Measurements from ENCODE around the gene CATSPER3. TPM values are rescaled to one million over a fixed set of nuclear protein-coding genes. Genes with fewer than 3 reads are reported as not detected.

The CATSPER3 gene
- total and polyA plus RNA-seq, 9 donors: 0.36 to 0.85 (median 0.57) TPM

DNA sequence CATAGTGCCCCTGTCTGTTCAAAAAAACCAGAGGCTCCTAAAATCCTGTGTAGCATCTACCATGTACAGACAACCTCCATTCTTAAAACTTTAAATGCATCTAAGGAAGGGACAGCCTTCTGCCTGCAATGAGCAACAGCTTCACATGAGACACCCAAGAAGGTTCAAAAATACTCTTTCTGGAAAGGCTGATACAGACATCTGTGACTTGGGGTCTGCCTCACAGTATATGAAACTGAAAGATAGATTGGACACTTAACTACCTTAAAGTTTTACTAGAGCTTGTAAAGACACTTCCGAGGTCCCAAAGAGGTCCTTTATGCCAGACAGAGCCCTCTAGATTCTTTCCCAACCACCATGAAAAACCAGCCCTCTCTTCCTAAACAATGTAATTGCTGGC lies 28.2 kb upstream of the CATSPER3 start:
- no peaks in the 10 kb centered on the region for H3K27me3 ChIP-seq
- H3K27ac ChIP-seq: no peak overlapping the region
- no peak for DNase-seq
- H3K9me3 ChIP-seq: no peaks in the 10 kb centered on the region
- H3K4me3 ChIP-seq: no peak overlapping the region
- WGBS, 3 donors: 92 to 98% (median 97%) methylated on average over 1 of the region's 1 CpG
- intact Hi-C loops (cut with DNase I): no loop called here
- TF ChIP-seq POLR2A (IDR thresholded peaks at IDR 0.05) (no peak), CTCF (IDR thresholded peaks at IDR 0.05) (no peak), EP300 (IDR thresholded peaks at IDR 0.05) (no peak)
- no peaks in the 10 kb centered on the region for H3K36me3 ChIP-seq
- peaks cover 4% of the 10 kb centered on the region for H3K4me1 ChIP-seq (ENCODE audit: insufficient read depth)

- 9 to 38% (median 18%) methylated on average over 1 of the region's 1 CpG for WGBS, 3 donors
- TF ChIP-seq EP300 (IDR thresholded peaks at IDR 0.05): no peak
- no peak for TF ChIP-seq POLR2A (IDR thresholded peaks at IDR 0.05)
- no peak for TF ChIP-seq CTCF (IDR thresholded peaks at IDR 0.05)
- H3K36me3 ChIP-seq: no peaks in the 10 kb centered on the region
- peaks cover 1% of the 10 kb centered on the region for H3K4me1 ChIP-seq (ENCODE audit: insufficient read depth)
- H3K27ac ChIP-seq: no peak overlapping the region
- H3K9me3 ChIP-seq: no peaks in the 10 kb centered on the region
- H3K27me3 ChIP-seq: no peaks in the 10 kb centered on the region
- H3K4me3 ChIP-seq: no peak overlapping the region
- intact Hi-C loops (cut with DNase I): no loop called here
- DNase-seq: no peak
These were observed 24.2 kb upstream of the CATSPER3 start for GRCh38 chr5:134943547-134943946.

DNA sequence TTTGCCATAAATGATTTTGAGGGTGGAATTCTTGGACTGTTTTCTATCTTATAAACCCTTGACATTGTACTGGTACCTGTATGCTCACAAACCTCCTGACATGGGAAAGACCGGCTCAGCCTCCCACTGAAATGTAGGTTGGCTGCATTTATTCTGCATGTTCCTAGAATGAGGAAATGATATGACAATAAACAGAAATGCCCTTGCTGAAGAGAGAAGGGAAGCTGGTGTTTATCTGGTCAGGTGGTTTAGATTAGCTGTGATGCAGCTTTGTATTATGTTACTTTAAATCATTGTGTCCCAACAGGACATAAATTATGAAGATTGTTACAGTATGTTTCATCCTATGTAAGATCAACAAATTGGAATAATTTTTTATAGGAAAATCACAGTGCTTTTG lies 23.1 kb upstream of the CATSPER3 start:
- H3K9me3 ChIP-seq: no peaks in the 10 kb centered on the region
- intact Hi-C loops (cut with DNase I): no loop called here
- no peak for DNase-seq
- TF ChIP-seq POLR2A (IDR thresholded peaks at IDR 0.05) (no peak), CTCF (IDR thresholded peaks at IDR 0.05) (no peak), EP300 (IDR thresholded peaks at IDR 0.05) (no peak)
- H3K27me3 ChIP-seq: no peaks in the 10 kb centered on the region
- no peak overlapping the region for H3K27ac ChIP-seq
- 45 to 62% (median 45%) methylated on average over 1 of the region's 1 CpG for WGBS, 3 donors
- no peak overlapping the region for H3K4me3 ChIP-seq
- H3K4me1 ChIP-seq (ENCODE audit: insufficient read depth): peaks cover 1% of the 10 kb centered on the region
- H3K36me3 ChIP-seq: no peaks in the 10 kb centered on the region

DNA sequence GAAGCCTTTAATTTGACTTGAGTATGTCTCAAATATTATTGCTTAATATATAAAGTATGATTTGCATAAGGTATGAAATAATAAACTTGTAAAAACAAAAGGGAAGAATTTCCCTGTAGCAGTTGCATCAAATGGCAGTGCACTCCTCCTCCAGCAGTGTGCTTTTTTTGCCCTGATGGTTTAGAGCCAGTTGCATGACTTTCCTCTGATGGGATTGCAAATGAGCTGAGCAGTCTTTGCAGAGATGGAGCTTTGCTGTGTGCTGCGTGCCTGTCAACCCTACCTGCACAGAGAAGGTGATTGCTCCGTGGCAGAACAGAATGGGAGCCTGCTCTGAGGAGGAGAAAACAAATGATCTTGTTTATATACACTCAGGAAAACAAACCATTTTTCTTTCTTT lies 22.7 kb upstream of the CATSPER3 start:
- Histone ChIP-seq H3K9me3 (no peaks in the 10 kb centered on the region), H3K4me1 (ENCODE audit: insufficient read depth) (peaks cover 1% of the 10 kb centered on the region), H3K36me3 (no peaks in the 10 kb centered on the region), H3K27ac (no peak overlapping the region), H3K4me3 (no peak overlapping the region), H3K27me3 (no peaks in the 10 kb centered on the region)
- TF ChIP-seq CTCF (IDR thresholded peaks at IDR 0.05) (no peak), POLR2A (IDR thresholded peaks at IDR 0.05) (no peak), EP300 (IDR thresholded peaks at IDR 0.05) (no peak)
- no peak for DNase-seq
- intact Hi-C loops (cut with DNase I): no loop called here
- WGBS, 3 donors: 72 to 81% (median 76%) methylated on average over 2 of the region's 2 CpGs

DNA sequence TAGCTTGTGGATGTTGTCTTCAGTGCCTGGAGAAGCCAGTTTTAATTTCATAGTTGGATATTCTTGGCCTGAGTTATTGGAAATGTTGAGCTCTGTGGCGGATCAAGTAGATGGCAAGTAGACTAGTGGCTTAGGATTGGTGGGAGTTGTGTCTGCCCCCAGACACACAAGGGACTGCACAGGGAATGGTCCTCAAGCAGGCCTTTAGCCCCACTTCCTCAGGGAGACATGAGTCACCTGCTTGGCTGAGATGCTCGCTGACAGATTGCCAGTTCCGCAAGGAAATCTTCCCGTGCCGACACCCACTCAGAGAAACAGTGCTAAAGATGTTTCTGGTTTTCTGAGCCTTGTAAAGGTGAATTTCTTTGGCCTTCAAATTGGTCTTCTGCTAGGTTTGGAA lies 18.8 kb upstream of the CATSPER3 start:
- H3K9me3 ChIP-seq: no peaks in the 10 kb centered on the region
- H3K36me3 ChIP-seq: no peaks in the 10 kb centered on the region
- no peak overlapping the region for H3K27ac ChIP-seq
- H3K27me3 ChIP-seq: no peaks in the 10 kb centered on the region
- no peak overlapping the region for H3K4me3 ChIP-seq
- H3K4me1 ChIP-seq (ENCODE audit: insufficient read depth): no peaks in the 10 kb centered on the region
- TF ChIP-seq CTCF (IDR thresholded peaks at IDR 0.05) (no peak), POLR2A (IDR thresholded peaks at IDR 0.05) (no peak), EP300 (IDR thresholded peaks at IDR 0.05) (no peak)
- DNase-seq: peak in 4 of 5 donors; percentile 24 to 47 (median 44)
- intact Hi-C loops (cut with DNase I): no loop called here
- 44 to 59% (median 51%) methylated on average over 5 of the region's 5 CpGs for WGBS, 3 donors

Data from ovary (tissue), 9 donors.